ENCODE results near the gene KCNMB1.

KCNMB1 gene

GRCh38 chr5:170388818-170389549 lies at the start of gene KCNMB1:
KCNMB1 (minus strand) TSS chr5:170389367; CDS start chr5:170385447, 3,920 bp downstream.
- Histone ChIP-seq H3K36me3 (ENCODE audit: insufficient read depth, low read length) (no peaks in the 10 kb centered on the region), H3K9me3 (ENCODE audit: control insufficient read depth, insufficient read depth, low read length) (no peaks in the 10 kb centered on the region), H3K4me1 (ENCODE audit: insufficient read depth, low read length) (peaks cover 24% of the 10 kb centered on the region), H3K9ac (ENCODE audit: low read depth, low read length) (no peak within 1 kb of the TSS)

DNA sequence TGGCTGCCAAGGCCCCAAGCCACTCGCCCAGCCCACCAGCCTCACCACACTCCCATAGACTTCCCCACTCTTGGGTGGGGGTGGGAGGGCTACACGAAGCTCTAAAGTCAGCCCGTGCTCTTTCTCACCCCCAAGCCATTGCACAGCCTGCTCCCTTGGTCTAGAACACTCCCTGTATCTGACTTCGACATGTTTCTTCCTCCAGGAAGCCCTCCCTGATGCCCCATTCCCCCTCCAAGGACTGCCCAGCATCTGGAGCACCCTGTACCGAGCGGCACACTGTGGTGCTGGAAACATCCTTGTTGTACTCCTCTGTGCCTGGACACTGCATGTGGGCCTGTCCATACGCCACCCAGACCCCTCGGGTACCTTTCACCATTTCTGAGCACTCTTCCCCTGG lies 49.4 kb upstream of the KCNMB1 start:
- no peak overlapping the region for H3K9ac ChIP-seq (ENCODE audit: low read depth, low read length)
- no peaks in the 10 kb centered on the region for H3K9me3 ChIP-seq (ENCODE audit: control insufficient read depth, insufficient read depth, low read length)
- no peaks in the 10 kb centered on the region; the same call in 1 of the 2 replicates for H3K4me1 ChIP-seq (ENCODE audit: insufficient read depth, low read length)
- H3K36me3 ChIP-seq (ENCODE audit: insufficient read depth, low read length), result no peaks in the 10 kb centered on the region

GRCh38 chr5:170437621-170438375 lies 48.6 kb upstream of the KCNMB1 start:
- no peak overlapping the region for H3K9ac ChIP-seq (ENCODE audit: low read depth, low read length)
- no peaks in the 10 kb centered on the region for H3K36me3 ChIP-seq (ENCODE audit: insufficient read depth, low read length)
- no peaks in the 10 kb centered on the region for H3K9me3 ChIP-seq (ENCODE audit: control insufficient read depth, insufficient read depth, low read length)
- H3K4me1 ChIP-seq (ENCODE audit: insufficient read depth, low read length), result no peaks in the 10 kb centered on the region; the same call in 1 of the 2 replicates

DNA sequence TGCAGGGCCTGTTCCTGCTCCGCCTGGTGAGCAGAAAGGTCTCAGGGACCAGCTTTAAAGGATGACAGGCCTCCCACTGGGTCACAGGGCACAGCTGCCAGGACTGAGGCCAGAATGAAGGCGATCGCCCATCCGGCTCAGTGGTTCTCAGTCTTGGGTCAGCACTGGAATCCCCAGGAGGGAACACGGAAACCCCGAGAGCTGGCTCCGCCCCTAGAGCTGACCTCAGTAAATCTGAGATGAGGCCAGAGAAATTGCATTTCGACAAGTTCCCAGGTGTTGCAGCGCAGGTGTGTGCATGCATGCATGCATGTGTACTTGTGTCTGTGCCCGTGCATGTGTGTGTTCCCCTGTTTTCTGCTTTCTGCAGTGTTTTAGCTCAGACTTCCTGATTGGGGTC lies 47.2 kb upstream of the KCNMB1 start:
- Histone ChIP-seq H3K36me3 (ENCODE audit: insufficient read depth, low read length) (no peaks in the 10 kb centered on the region), H3K9me3 (ENCODE audit: control insufficient read depth, insufficient read depth, low read length) (no peaks in the 10 kb centered on the region), H3K9ac (ENCODE audit: low read depth, low read length) (no peak overlapping the region), H3K4me1 (ENCODE audit: insufficient read depth, low read length) (no peaks in the 10 kb centered on the region; the same call in 1 of the 2 replicates)

- Histone ChIP-seq H3K36me3 (ENCODE audit: insufficient read depth, low read length) (no peaks in the 10 kb centered on the region), H3K9ac (ENCODE audit: low read depth, low read length) (no peak overlapping the region), H3K9me3 (ENCODE audit: control insufficient read depth, insufficient read depth, low read length) (no peaks in the 10 kb centered on the region), H3K4me1 (ENCODE audit: insufficient read depth, low read length) (no peaks in the 10 kb centered on the region; the same call in 1 of the 2 replicates)
These were observed 45.9 kb upstream of the KCNMB1 start for GRCh38 chr5:170434966-170435605.

- Histone ChIP-seq H3K4me1 (ENCODE audit: insufficient read depth, low read length) (peaks cover 3% of the 10 kb centered on the region; the same call in 1 of the 2 replicates), H3K36me3 (ENCODE audit: insufficient read depth, low read length) (no peaks in the 10 kb centered on the region), H3K9me3 (ENCODE audit: control insufficient read depth, insufficient read depth, low read length) (no peaks in the 10 kb centered on the region), H3K9ac (ENCODE audit: low read depth, low read length) (no peak overlapping the region)
These were observed 43.5 kb upstream of the KCNMB1 start for GRCh38 chr5:170432669-170433068.

GRCh38 chr5:170431571-170431970 lies 42.4 kb upstream of the KCNMB1 start:
- no peaks in the 10 kb centered on the region for H3K9me3 ChIP-seq (ENCODE audit: control insufficient read depth, insufficient read depth, low read length)
- H3K36me3 ChIP-seq (ENCODE audit: insufficient read depth, low read length), result no peaks in the 10 kb centered on the region
- no peak overlapping the region for H3K9ac ChIP-seq (ENCODE audit: low read depth, low read length)
- H3K4me1 ChIP-seq (ENCODE audit: insufficient read depth, low read length), result peaks cover 8% of the 10 kb centered on the region; the same call in 1 of the 2 replicates

- H3K4me1 ChIP-seq (ENCODE audit: insufficient read depth, low read length), result peaks cover 8% of the 10 kb centered on the region; the same call in 1 of the 2 replicates
- H3K9ac ChIP-seq (ENCODE audit: low read depth, low read length), result no peak overlapping the region
- no peaks in the 10 kb centered on the region for H3K36me3 ChIP-seq (ENCODE audit: insufficient read depth, low read length)
- no peaks in the 10 kb centered on the region for H3K9me3 ChIP-seq (ENCODE audit: control insufficient read depth, insufficient read depth, low read length)
These were observed 41.8 kb upstream of the KCNMB1 start for GRCh38 chr5:170430866-170431437.

- no peaks in the 10 kb centered on the region for H3K36me3 ChIP-seq (ENCODE audit: insufficient read depth, low read length)
- no peaks in the 10 kb centered on the region for H3K9me3 ChIP-seq (ENCODE audit: control insufficient read depth, insufficient read depth, low read length)
- peaks cover 8% of the 10 kb centered on the region; the same call in 1 of the 2 replicates for H3K4me1 ChIP-seq (ENCODE audit: insufficient read depth, low read length)
- H3K9ac ChIP-seq (ENCODE audit: low read depth, low read length), result no peak overlapping the region
These were observed 41.1 kb upstream of the KCNMB1 start for GRCh38 chr5:170430256-170430655.

GRCh38 chr5:170429014-170429413 lies 39.8 kb upstream of the KCNMB1 start:
- H3K36me3 ChIP-seq (ENCODE audit: insufficient read depth, low read length), result no peaks in the 10 kb centered on the region
- no peak overlapping the region for H3K9ac ChIP-seq (ENCODE audit: low read depth, low read length)
- peaks cover 8% of the 10 kb centered on the region; the same call in 1 of the 2 replicates for H3K4me1 ChIP-seq (ENCODE audit: insufficient read depth, low read length)
- no peaks in the 10 kb centered on the region for H3K9me3 ChIP-seq (ENCODE audit: control insufficient read depth, insufficient read depth, low read length)

- peaks cover 8% of the 10 kb centered on the region; the same call in 1 of the 2 replicates for H3K4me1 ChIP-seq (ENCODE audit: insufficient read depth, low read length)
- no peaks in the 10 kb centered on the region for H3K36me3 ChIP-seq (ENCODE audit: insufficient read depth, low read length)
- H3K9me3 ChIP-seq (ENCODE audit: control insufficient read depth, insufficient read depth, low read length), result no peaks in the 10 kb centered on the region
- H3K9ac ChIP-seq (ENCODE audit: low read depth, low read length), result no peak overlapping the region
These were observed 38.6 kb upstream of the KCNMB1 start for GRCh38 chr5:170427672-170428236.

DNA sequence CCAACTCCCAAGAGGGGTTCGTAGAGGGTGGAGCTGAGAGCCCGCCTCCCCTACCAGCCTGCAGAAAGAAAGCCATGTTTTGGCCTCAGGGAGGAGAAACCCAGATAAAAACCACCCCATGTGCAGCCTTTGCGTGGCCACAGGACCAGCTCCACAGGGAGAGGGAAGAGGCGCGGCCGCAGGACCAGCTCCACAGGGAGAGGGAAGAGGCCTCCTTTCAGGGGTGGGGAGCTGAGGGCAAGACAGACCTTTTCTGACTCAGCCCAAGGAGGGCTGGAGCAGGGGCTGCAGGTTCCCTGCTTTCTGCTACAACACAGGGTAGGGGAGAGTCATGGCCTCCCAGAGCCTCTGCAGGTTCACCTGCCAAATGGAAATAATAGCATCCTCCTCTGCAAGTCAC lies 37.6 kb upstream of the KCNMB1 start:
- Histone ChIP-seq H3K9me3 (ENCODE audit: control insufficient read depth, insufficient read depth, low read length) (no peaks in the 10 kb centered on the region), H3K36me3 (ENCODE audit: insufficient read depth, low read length) (no peaks in the 10 kb centered on the region), H3K4me1 (ENCODE audit: insufficient read depth, low read length) (peaks cover 8% of the 10 kb centered on the region; the same call in 1 of the 2 replicates), H3K9ac (ENCODE audit: low read depth, low read length) (no peak overlapping the region)

DNA sequence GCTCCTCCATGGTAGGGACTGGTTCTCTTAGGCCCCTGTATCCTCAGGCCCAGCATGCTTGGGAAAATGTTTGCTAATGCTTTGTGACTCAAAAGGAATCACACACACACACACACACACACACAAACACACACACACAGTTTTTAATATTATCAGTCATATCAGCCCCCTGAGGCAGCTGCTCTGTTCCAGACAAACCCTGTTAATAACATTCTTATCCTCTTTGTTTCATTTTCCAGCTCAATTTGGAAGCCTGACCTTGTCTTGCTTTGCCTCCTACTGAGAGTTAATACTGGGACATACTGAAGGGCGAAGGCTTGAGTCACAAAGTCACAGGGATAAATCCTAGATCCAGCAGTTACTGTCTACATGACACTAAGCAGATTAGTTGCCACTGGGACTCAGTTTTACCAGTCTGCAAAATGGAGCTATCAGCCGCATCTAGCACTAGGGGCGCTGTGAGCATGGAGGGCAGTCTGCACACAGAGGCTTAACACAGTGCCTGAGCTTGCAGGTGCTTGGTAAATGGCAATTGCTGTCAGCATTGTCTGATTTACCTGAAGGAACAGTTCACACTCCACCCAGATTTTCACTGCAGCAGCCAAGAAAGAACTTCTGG lies 37.1 kb upstream of the KCNMB1 start:
- Histone ChIP-seq H3K4me1 (ENCODE audit: insufficient read depth, low read length) (peaks cover 8% of the 10 kb centered on the region; the same call in 1 of the 2 replicates), H3K9me3 (ENCODE audit: control insufficient read depth, insufficient read depth, low read length) (no peaks in the 10 kb centered on the region)

More for the DNA sequence above, 37.1 kb upstream of the KCNMB1 start:
- Histone ChIP-seq H3K9ac (ENCODE audit: low read depth, low read length) (no peak overlapping the region), H3K36me3 (ENCODE audit: insufficient read depth, low read length) (no peaks in the 10 kb centered on the region)

Measured in ES-I3 (cell line).